ENCODE results near the gene TGIF2. TPM values are rescaled to one million over a fixed set of nuclear protein-coding genes. Genes with fewer than 3 reads are reported as not detected.

The TGIF2 gene
- total and polyA plus RNA-seq, 2 of the 13 experiments (the other 11 are each of a cell fraction or from before 2014, with no cell fraction given), result 41.3 to 53.9 TPM

GRCh38 chr20:36607586-36608387 is 34.4 kb downstream of the TGIF2 start (continued):
- TF ChIP-seq ERF (CRISPR knock-in tag; IDR thresholded peaks at IDR 0.05) (peak; percentile 79; the same call in 1 of the 2 replicates), HOXA3 (CRISPR knock-in tag; IDR thresholded peaks at IDR 0.05) (peak; percentile 88), ZSCAN9 (CRISPR knock-in tag; IDR thresholded peaks at IDR 0.05; ENCODE audit: borderline replicate concordance) (no peak; the same call in 1 of the 2 replicates), ZNF512B (CRISPR knock-in tag; IDR thresholded peaks at IDR 0.05; ENCODE audit: borderline replicate concordance) (no peak), NFE2 (CRISPR knock-in tag; IDR thresholded peaks at IDR 0.05) (0 out of 2 replicates have a peak, but pooled peaks have one; percentile 10), CENPT (CRISPR knock-in tag; IDR thresholded peaks at IDR 0.05; ENCODE audit: low read depth) (0 out of 2 replicates have a peak, but pooled peaks have one; percentile 56), ZBTB14 (CRISPR knock-in tag; IDR thresholded peaks at IDR 0.05) (no peak), ZNF263 (CRISPR knock-in tag; IDR thresholded peaks at IDR 0.05) (no peak), CHCHD3 (CRISPR knock-in tag; IDR thresholded peaks at IDR 0.05) (no peak), HMG20B (CRISPR knock-in tag; conservative IDR thresholded peaks at IDR 0.05) (no peak), SRY (CRISPR knock-in tag; IDR thresholded peaks at IDR 0.05) (peak; percentile 31; the same call in 1 of the 2 replicates), SKI (IDR thresholded peaks at IDR 0.05; ENCODE audit: partially characterized antibody) (peak; percentile 50), MLXIP (CRISPR knock-in tag; IDR thresholded peaks at IDR 0.05; ENCODE audit: borderline replicate concordance) (no peak), ZBTB3 (CRISPR knock-in tag; IDR thresholded peaks at IDR 0.05; ENCODE audit: borderline replicate concordance, low read depth) (no peak), ELF4 (CRISPR knock-in tag; IDR thresholded peaks at IDR 0.05; ENCODE audit: borderline replicate concordance) (0 out of 2 replicates have a peak, but pooled peaks have one; percentile 44), JUND (CRISPR knock-in tag; IDR thresholded peaks at IDR 0.05) (peak; percentile 87), NR0B2 (CRISPR knock-in tag; IDR thresholded peaks at IDR 0.05) (peak; percentile 28; the same call in 1 of the 2 replicates), POLR2AphosphoS2 (IDR thresholded peaks at IDR 0.05; ENCODE audit: low read depth, low read length) (0 out of 2 replicates have a peak, but pooled peaks have one; percentile 40), ZSCAN21 (CRISPR knock-in tag; IDR thresholded peaks at IDR 0.05; ENCODE audit: borderline replicate concordance) (0 out of 2 replicates have a peak, but pooled peaks have one; percentile 44), FOSL2 (CRISPR knock-in tag; IDR thresholded peaks at IDR 0.05) (peak; percentile 99)
